ENCODE results near the gene AMPH. TPM values are rescaled to one million over a fixed set of nuclear protein-coding genes. Genes with fewer than 3 reads are reported as not detected.
"Not testable (repeated sequence)": the region's sequence is repeated elsewhere in the genome, so short reads cannot be mapped to it uniquely, and the experiment has no call there.

Gene AMPH
- total RNA-seq, 1 donor from 2014 or later = 31.0 TPM

DNA sequence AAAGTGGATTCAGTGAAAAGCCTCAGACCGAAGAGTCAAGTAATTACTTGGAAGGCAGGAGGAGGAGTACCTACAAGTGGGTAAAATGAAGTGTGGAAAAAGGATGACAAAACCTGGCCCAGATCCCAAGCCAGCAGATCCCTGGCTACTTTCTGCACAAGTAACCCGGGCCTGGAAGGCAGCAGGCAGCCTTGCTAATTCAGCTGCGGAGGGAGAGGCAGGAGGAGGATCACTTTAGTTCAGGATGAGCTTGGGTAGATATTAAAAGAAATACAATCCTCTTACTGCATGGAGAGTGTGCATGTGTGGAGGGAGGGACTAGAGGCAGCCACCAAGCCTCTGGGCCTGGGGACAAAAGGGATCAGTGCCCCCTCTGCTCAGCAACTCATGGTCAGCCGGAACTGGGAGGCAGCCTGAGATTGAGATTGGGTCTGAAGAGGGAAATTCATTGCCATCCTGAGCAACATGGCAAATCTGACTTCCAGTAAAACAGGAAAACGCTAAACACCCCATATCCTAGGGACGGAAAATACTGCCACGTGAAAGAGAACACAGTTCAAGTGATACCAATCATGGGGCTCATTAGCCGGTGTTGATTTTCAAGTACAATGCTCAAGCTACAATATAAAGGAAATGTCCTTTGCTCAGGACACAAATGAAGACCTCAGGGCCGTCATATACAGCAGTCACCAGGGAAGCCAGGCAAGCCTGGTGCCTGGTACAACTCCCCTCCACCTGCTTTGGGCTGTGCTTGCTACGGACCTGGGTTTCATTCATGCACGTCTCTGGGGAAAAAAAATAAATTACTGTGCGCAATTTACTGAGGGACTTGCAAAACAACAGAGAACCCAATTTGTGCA, 1.3 kb downstream of the AMPH start:
- FAIRE-seq (no peak), DNase-seq (ENCODE audit: low spot score in 2 of 2) (no peak)

DNA sequence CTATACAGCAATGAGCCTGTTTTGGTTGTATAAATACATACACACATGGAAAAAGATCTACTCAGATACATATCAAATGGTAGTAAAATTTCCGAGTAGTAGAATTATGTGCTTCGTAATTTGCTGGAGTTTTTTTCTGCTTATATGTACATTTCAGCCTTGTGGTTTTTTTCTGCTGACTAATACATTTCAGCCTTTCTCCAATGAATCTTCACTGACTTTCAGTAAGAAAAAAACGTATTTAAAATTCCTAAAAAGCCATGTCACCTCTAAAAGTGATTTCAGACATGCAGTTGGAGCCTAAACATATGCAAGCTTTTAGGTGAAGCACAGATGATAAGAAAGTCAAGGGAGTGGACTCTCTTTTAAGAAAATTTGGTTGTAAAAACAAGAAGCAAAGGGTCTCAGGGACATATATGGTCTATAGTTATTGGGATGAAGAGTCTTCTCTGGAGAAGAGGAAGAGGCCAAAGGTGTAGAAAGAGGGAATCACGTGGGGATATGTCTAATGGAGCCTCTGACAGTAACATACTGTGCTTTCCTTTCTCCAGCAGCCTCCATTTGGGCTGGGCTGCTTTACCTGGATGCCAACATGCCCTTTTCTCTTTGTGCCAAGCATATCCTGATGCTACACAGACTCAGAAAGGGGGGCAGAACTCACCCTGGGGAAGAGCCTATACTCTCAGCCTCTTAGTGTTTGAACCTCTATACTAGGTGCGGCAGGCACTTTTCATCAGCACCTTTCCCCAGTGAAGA, 2.4 kb downstream of the AMPH start:
- FAIRE-seq (no peak), DNase-seq (ENCODE audit: low spot score in 2 of 2) (no peak)

DNA sequence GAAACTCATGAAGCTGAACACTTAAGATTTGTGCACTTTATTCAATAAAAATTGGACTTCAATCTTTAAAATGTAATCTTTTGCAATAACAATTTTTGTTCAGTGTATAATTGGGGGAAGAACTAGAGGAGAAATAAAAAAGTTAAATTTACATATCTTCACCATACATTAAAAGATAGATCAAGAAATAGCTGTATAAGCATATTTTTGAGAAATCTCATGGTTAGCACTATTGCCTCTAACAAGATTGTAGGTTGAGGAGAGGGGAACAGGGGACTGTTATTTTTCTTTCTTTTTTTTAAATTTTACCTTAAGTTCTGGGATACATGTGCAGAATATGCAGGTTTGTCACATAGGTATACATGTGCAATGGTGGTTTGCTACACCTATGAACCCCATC, 5.3 kb downstream of the AMPH start:
- FAIRE-seq (no peak), DNase-seq (ENCODE audit: low spot score in 2 of 2) (no peak)

DNA sequence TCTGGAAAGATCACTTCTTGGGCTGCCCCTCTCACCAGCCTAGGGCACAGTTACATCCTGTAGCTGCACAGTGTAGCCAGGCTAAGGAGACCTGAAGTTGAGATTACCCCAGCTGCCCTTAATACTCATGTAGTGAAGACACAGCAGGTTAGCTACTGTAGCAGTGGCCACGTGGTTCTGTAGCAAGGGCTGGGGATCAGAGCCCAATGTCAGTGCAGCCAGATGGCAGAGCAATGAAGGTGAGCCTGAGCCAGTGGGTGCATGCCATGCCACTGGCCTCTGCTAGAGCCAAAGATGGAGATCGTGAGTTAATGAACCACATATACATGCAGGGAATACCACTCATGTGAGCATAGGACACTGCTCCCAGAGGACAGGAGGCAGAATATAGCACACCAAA, 15.5 kb downstream of the AMPH start:
- DNase-seq (ENCODE audit: low spot score in 2 of 2) (no peak), FAIRE-seq (no peak)

DNA sequence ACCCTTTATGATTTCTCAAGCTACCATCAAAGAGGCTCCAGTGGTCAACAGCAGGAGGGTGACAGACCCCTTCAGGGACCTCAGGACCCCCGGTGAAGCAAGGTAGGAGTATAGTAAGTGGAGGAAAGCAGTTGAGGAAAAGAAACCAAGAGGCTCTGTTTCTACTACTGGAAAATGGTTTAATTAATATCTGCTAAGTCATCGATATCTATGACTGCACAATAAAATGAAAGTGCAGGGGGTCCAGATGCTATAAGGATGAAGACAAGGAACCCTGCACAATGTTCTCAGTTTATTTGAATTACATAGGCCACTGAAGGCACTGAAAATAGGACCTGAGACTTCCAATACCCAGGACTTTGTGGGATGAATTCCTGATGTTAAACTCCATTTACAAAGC, 23.7 kb downstream of the AMPH start:
- FAIRE-seq (no peak), DNase-seq (ENCODE audit: low spot score in 2 of 2) (no peak)

DNA sequence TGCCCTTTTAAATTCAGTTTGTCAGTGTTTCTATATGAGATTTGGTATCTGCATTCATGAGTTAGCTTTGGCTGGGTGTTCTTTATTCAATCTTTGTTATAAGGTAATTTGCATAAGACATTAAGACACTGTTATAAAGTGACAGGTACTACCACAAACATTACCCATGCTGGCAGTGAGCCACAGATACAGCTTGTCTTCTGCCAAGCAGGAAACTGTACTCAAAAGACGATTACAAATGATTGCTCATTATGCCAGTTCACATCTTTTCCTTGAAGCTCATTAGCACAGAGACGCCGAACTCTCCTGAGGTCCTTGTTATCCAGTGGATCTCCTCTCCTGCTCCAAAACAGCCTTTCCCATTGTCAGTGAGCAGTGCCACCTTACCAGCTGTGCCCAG, 30.4 kb downstream of the AMPH start:
- DNase-seq (ENCODE audit: low spot score in 2 of 2) = no peak
- no peak for FAIRE-seq

DNA sequence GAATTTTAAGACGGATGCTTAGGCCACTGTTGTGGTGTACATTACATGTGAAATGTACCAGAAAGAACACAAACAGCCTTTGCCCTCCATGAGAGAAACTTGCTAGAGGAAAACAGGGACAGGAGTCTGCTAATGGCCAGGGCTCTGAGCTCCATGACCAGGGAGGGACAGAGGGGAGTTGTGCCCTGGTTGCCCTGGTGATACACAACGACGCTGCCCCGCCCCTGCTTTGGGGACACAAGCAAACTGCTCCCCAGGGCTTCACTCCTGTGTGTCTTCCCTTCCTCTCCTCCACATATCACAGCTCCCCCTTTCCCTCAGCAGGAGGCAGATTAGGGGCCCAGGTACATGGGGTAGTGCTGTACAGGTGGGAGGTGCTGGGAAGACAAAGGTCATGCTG, 36.2 kb downstream of the AMPH start:
- FAIRE-seq (no peak), DNase-seq (ENCODE audit: low spot score in 2 of 2) (no peak)

DNA sequence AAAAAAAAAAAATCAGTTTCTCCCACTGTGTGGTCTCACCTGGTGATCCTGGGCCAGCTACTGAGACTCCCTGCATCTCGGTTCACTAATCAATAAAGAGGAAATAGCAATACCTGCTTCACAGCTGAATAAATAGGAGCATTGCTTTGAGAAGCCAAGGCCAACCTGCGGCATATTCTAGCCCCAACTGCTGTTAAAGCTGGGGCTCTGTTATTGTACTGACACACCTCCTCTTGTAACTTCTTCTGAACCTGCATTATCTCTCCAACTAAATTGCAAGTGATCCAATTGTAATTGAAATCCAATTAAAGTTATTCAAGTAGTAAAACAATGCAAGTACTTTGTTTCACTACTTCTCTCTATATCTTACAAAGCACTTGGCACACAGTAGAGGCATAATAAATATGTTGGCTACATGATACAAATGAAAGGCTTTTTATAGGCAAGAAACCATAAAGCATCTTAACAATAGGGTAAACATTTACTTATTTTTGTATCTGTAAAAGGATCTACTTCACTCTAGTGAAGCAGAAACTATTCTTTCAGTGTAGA, 38.4 kb downstream of the AMPH start:
- no peak for DNase-seq (ENCODE audit: low spot score in 2 of 2)
- FAIRE-seq = no peak

DNA sequence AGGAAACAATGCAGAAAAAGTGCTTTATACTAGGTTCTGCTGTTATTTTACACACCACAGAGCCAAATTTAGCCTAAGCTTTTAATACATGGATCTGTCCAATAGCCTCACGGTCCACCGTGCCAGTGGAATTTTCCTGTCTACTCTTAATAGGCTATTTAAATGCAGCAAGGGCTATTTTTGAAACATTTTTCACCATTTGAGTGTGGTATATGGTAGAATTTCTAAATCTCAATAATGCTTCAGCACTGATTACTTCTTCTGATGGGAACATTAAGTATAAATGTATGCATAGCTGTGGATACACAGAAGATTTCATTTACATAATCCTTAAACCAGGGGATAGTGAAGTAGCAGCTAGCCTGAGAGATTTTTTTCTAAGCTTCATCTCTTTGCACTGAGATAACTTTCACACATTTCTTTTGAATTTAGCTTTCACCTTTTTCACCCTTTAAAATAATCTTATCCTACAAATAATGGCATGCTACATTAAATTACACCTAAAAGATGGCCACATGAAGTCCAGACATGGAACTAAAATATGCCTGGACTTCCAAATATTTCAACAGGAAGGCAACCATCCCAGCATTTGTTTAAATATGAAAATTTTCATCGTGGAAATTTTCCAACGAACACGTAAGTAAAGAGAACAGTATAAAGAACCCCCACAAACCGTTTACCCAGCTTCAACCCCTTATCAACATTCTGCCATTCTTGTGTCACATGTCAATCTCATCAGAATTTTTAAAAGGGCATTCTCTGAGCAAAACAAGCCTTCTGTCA, 45.4 kb downstream of the AMPH start:
- DNase-seq (ENCODE audit: low spot score in 2 of 2) (no peak), FAIRE-seq (no peak)

DNA sequence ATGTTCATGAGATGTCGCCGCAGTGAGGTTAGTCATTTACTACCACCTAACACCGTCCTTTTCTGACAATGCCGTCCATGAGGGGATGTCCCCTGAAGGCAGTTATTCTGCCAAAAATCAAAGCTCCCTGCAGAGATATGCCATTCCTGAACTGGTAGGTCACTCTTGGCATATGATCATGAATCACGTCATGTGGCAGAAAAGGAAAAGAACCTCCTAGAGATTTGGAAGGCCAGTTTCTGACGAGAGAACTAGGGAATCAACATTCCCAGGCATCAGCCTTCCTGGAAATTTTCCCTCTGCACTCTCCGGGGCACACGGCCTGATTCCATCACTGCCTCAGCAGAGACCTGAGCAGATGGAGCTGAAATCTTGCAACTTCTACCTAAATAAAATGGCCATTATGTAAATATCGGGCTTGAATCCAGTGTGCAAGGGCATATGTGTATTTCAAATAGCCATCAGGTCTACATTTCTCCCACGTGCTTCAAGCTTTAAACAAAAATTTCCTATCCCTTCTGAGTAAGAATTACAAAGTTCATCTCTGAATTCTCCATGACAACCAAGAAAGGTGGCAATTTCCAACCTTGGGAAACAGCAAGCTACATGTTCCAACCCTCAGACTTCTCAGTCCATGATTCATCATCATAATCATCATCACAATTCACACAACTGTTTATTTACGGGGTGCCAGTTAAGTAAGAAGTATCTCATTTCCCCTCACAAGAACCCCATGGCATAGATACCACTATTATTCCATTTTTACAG, 46.5 kb downstream of the AMPH start:
- FAIRE-seq (no peak), DNase-seq (ENCODE audit: low spot score in 2 of 2) (no peak)

DNA sequence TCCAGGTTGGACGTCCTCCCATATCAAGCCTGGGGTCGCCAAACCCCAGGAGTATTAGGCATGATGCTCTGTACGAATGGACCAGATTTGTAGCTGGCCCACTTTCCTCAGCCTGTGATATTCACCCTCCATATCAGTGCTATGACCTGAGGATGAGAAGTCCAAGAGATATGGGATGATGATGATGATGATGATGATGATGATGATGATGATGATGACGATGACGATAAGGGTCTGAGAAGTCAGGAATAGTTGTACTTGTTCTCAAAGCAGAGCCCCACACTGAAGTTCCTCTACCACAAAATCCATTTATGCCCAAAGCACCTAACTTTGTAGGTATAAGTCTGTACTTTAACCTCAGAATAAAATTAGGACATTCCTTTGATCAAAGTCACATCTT, 50.7 kb downstream of the AMPH start:
- DNase-seq (ENCODE audit: low spot score in 2 of 2) (no peak), FAIRE-seq (no peak)

DNA sequence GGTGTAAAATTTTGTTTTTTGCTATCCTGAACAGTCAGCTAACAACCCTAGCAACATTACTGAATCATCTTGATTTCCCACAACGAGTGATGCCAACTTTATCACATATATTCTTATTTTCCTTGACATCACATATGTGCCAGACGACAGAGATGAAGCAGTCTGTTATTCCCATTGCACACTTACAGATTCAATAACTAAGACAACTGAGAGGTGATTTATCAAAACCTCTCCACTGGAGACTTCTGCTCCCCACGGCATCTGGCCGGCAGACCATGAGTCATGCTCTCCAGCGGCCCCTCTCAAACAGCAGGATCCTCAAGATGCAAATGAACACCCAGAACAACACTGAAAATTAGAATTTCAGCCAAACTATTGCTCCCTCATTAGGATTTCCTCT, 57.1 kb downstream of the AMPH start:
- FAIRE-seq = no peak
- no peak for DNase-seq (ENCODE audit: low spot score in 2 of 2)

DNA sequence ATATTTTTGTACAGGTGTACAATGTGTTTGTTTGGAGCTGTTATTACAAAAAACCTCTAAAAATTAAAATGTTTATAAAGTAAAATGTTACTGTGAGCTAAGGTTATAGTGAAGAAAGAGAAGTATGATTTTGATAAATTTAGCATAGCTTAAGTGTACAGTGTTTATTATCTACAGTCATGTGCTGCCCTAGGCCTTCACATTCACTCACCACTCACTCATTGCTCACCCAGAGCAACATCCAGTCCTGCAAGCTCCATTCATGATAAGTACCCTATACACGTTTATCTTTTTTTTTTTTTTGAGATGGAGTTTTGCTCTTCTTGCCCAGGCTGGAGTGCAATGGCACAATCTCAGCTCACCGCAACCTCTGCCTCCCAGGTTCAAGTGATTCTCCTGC, 59.6 kb downstream of the AMPH start:
- not testable (repeated sequence) for FAIRE-seq; DNase-seq (ENCODE audit: low spot score in 2 of 2)

DNA sequence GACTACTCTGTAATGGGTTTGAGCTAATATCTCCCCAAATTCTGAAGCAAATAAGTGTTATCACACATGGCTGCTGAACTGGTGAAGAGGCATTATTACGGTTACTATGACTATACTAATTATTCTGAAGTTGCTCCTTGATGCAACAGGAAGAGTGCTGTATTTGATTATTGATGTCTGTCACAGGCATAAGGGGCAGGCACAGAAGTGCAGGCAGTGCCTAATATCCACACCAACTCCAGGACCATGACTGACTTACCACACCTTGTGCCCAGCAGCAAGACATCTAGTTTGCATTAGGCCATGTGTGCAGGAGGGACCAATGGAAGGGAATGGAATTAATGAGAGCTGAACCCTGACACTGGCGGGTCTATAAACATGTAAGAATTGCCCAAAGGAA, 62.7 kb downstream of the AMPH start:
- FAIRE-seq = no peak
- DNase-seq (ENCODE audit: low spot score in 2 of 2) = no peak

DNA sequence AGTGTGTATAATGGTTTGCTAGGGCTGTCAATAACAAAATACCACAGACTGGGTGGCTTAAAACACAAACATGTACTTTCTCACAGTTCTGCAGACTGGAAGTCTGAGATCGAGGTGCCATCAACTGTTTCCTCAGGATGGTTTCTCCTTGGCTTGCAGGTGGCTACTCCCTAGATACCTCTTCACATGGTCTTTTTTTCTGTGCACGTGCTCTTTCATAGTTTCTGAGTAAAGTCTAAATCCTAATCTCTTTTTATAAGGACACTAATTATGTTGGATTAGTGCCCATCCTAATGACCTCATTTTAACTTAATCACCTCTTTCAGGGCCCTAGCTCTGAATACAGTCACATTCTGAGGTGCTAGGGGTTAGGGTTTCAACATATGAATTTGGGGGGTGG, 65.9 kb downstream of the AMPH start:
- FAIRE-seq (no peak), DNase-seq (ENCODE audit: low spot score in 2 of 2) (no peak)

DNA sequence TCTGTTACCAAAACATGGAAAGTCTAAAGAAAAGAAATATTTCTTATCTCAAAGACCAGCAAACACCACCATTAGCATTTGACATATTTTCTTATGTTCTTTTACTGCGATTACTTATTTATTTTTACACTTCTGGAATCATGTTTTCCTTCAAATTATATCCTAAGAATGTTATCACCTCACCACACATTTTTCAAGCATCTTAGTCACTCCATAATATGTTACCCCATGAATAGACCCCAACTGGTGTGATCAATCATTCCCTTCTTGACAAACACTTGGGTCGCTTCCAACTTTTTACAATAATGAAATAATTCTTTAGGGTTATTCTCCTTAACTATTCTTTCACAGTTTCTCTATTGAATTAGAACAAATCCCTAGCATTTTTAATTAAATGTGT, 67.4 kb downstream of the AMPH start:
- no peak for FAIRE-seq

DNA sequence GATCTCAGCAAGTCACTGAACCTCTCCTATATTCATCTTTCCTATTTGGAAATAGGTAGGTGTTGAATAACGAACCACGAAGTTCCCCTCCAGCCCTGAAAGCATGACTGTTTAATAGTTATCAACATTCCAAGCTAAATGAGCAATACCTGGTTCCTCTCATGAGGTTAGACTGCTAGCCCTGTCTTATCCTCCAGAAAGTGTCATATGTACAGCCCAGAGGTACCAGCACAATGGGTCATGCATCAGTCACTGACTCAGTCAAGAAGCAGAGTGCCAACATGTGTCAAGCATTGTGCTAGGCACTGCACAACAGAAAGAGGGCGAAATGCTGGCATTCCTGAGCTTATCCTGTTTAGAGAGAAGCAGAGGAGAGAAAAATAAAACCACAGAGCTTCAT, 70.0 kb downstream of the AMPH start:
- FAIRE-seq = no peak

More for the DNA sequence above, 67.4 kb downstream of the AMPH start:
- DNase-seq (ENCODE audit: low spot score in 2 of 2) = no peak

DNA sequence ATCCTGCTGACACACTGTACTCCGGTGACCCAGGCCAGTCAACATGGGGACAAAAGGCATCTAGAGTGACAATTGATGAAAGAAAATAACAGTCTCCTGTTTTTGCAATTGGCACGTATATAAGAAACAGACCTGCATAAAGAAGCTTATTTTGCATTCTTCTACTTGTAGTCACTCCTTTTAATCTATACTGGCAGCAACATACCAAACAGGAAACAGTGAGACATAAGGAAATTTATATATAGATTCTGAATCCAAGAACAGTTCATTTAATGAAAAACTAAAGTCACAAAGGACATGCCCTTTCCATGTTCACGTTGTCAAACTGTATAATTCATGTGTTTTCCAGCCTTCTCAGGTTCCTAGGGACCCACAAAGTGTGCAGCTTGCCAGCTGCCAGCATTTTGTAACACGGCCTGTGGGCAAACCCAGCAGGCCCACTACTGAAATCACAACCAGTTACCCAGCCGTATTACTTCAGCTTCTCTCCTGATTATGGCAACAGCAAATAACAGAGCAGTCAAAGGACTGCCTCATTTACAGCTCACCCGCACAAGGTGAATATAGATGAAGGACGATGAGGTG, 72.3 kb downstream of the AMPH start:
- DNase-seq (ENCODE audit: low spot score in 2 of 2) (no peak), FAIRE-seq (no peak)

More for the DNA sequence above, 70.0 kb downstream of the AMPH start:
- no peak for DNase-seq (ENCODE audit: low spot score in 2 of 2)

DNA sequence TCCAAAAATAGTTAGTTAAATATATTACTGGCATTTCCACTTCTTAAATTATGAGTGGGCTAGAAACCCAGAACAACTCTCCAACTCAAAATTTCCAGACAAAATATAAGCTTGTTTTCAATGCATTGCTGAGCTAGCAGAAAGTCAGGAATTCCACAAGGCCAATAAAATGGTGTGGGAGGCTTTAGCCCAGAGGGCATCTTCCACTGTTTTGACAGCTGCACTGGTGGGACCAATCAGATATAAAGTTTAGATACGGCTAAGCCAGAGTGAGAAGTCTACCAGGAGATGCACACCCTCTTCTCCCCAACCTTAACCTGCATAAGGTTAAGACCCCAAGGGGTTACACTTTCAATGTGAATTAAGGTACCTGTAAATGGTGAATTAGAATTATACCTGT, 76.6 kb downstream of the AMPH start:
- no peak for FAIRE-seq
- DNase-seq (ENCODE audit: low spot score in 2 of 2) = no peak

DNA sequence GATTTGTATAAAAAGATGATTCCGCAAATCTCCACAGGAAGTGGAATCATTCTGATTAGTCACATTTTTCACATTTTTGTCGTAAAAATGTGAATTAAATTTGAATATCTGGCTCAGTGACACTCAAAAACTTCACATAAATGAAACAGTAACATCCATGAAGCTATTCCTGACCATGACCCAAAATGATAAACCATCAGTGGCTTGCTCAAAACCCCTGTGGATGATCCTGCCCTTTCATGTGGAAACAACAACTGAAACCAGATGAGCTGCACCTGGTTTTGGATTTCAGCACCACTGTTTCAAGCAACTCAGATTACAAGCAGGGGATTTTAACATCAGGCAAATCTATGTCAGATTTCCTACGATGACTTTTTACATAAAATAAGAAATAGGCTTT, 80.3 kb downstream of the AMPH start:
- no peak for DNase-seq (ENCODE audit: low spot score in 2 of 2)
- FAIRE-seq = no peak

All from frontal cortex (tissue), 4 donors.